ENCODE measurements around the gene NSMCE1.

NSMCE1 gene, protein sequence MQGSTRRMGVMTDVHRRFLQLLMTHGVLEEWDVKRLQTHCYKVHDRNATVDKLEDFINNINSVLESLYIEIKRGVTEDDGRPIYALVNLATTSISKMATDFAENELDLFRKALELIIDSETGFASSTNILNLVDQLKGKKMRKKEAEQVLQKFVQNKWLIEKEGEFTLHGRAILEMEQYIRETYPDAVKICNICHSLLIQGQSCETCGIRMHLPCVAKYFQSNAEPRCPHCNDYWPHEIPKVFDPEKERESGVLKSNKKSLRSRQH

DNA sequence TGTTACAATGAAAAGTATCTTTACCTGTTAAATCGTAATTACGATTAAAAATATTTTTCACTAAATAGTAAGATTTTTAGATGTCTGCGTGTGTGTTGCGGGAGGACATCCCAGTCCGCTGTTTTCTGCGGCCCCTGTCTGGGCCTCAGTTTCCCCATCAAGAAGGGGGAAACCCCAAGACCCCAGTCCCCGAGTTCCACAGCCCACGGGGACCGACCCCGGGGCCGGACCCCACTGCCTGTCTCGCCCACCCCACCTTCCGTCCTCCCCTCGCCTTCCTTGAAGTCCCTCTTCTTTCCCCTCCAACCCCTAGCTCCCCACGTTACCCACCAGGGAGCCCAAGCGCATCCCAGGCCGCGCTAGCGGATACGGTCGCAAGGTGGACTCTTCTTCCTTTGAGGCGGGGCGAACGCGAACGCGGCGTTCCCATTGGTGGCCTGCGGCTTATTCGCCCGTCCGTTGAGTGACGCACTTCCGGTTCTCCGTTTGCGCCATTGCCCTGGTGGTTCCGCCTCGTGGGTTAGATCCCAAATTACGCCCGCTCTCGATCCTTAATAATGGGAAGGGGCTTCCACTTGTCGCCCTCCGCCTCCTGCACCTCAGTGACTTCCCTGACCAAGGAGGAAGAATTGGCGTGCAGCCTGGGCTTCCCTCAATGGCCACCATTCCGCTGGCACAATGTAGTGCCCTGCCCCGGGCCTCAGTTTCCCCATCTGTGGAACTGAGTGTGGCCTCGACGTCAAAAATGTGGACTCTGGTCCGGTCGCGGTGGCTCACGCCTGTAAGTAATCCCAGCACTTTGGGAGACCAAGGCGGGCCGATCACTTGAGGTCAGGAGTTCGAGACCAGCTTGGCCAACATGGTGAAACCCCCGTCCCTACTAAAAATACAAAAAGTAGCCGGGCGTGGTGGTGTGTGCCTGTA is at the start of gene NSMCE1:
TSS of gene NSMCE1 (minus strand) at position 397 of the 924 bp plus-strand sequence. CDS start 11,202 bp downstream, outside the sequence.
- DNase-seq (ENCODE audit: low read depth in 2 of 2) = peak; percentile 91 to 94

DNA sequence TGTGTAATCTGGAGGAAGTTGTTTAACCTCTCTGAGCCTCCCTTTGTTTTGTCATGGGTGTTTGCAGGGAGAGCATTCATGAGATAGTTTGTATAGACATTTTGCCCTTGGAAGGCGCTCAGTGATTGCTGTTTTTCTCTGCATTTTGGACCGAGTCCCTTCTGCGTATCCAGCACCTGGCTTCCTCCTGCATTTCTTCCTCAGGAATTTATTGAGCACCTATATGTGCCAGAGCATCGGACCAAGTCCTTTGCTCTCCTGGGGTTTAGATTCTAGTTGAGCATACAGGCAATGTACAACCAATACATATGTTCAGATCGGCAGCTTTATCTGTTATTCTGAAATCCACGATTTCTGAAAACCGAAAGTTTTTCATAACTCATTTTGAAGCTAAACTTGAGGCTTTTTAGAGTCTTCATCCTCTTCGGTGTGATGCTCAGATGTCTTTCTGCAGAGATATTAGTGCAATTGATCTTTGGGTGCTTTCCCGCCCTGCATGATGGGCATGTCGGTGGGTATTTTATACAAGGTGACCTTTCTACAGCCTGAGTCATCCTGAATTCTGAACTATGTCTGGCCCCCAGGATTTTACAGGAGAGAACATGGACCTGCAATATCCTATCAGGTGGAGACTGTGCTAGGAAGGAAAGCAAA is 49.3 kb upstream of the NSMCE1 start:
- peak; percentile 24 to 38 for DNase-seq (ENCODE audit: low read depth in 2 of 2)

DNA sequence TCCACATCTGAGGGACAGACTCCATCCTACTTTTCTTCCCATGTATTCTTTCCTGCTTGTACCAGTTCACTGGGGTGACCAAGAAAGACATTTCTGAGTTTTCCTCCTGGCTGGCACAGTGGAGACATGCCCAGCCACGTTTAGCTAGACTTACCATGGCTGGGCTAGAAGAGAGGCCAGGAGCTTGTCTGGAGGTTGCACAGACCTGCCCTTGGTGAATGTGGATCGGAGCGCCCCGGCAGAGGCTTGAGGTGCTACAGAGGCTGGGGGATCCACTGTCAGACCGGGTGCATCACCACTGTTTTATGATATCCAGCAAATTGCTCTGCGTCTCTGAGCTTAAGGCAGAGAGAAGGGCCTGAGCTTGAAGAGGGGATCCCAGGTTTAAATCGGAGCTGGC is 48.7 kb upstream of the NSMCE1 start:
- DNase-seq (ENCODE audit: low read depth in 2 of 2) = no peak

DNA sequence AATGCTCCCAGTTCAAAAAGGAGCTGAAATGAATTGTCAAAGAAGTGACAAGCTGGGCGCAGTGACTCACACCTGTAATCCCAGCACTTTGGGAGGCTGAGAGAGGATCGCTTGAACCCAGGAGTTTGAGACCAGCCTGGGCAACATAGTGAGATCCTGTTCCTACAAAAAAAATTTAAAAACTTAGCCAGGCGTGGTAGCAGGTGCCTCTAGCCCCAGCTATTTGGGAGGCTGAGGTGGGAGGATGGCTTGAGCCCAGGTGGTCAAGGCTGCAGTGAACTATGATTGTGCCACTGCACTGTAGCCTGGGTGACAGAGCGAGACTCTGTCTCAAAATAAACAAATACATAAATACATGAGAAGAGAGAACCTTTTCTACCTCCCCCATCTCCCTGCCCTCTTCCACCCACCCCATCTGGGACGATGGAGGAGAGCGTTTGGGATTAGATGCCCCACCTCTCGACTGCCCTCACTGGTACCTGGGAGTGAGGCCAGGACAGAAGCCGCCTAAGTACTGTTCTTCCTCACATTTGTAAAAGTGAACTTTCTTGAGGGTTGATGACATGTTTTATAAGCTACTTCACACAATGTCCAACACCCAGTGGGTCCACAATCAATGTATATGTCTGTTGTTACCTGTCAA is 47.6 kb upstream of the NSMCE1 start:
- DNase-seq (ENCODE audit: low read depth in 2 of 2) = no peak

DNA sequence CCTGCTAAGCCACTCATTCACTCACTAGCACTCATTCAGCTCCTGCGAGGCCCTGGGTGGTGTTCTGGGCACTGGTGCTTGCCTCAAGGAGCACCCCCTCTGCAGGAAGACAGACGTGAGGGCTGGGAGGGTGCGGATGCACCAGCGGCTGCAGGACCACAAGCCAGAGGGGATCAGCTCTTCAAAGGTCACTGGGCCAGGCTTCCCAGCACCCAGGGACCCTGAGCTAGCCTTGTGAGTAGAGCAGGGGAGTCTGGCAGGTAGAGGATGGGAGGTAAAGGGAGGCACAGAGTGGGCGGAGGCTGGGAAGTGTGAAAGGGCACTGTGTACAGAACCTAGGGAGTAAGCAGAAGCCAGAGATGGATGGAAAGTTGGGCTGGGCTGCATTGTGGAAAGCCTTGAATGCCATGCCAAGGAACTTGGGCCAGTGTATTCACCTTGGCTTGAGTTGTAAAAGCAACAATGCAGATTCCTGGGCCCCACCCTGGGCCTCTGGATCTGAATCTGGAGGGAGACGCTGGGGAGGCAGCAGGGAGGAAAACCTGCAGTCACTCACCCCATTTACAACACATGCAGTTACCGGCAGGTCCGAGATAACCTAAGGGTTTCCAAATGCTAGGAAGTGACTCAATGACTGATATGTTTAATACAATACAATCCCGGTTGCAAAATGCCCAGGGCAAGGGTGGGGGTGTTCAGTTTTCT is 46.9 kb upstream of the NSMCE1 start:
- no peak for DNase-seq (ENCODE audit: low read depth in 2 of 2)

DNA sequence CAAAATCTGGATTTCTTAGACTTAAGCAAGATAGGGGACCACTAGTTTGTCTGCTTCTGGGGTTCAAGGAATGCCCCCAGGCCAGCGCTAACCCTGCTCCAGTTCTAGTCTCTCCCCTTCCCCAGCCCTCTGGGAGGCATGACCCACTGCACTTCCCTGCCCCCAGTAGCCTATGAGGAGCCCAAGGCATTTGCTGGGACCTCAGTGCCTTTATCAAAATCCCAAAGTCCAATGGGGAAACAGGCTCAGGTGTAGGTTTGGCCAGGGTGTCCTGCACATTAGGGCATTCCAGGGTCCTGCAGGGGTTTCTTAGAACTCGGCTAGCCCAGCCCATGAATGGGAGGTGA is 46.4 kb upstream of the NSMCE1 start:
- DNase-seq (ENCODE audit: low read depth in 2 of 2) = no peak

DNA sequence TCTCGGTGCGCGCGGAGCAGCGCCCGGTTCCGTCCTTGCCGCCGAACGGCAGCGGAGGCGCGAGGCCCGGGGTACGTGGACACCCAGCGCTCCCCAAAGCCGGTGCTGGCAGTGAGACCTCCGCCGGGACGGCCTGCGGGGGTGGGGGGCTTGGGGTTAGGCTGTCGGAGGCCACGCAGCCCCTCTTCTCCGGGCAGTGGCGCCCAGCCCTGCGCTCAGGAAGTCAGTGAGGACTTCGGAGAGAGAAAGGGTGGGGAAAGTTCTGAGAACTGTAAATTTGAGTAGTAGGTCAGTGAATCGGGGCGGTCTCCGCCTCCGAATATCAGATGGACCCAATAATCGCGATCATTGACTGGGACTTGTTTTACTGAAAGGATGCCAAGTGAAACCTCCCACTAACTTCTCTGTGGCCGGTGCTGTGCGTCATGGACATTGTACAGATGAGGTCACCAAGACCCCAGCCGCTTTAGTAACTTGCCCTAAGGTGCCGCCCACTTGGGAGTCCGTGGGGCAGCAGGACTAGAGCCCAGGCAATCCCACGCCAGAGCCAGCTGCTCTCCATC is 45.7 kb upstream of the NSMCE1 start:
- peak; percentile 29 to 46 for DNase-seq (ENCODE audit: low read depth in 2 of 2)

DNA sequence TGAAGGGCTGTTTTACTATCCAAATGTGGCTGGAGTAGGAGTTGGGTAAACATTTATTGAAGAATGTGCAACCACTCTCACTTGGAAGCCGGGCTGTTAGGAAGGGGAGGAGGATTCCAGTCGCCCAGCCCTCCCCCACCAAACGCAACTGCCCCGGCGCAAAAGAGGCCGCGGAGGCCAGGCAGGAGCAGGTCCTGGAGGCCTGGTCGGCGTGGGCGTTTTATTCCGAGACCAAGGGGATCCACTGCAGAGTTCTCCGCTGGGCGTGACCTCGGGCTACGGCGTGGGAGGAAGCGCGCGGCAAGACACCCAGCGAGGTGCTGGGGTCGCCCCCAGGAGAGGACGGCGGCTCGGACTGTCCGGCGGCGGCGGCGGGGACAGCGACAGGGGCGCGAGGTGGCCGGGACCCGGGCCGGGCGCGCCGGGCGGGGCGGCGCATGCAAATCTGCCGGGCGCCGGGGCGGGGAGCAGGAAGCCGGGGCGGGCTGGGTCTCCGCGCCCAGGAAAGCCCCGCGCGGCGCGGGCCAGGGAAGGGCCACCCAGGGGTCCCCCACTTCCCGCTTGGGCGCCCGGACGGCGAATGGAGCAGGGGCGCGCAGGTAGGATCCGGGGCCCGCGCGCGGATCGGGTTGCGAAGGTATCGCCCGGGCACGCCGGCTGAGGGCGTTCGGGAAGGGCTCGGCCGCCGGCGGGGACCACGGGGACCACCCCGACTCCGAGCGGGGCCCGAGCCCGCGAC is 45.0 kb upstream of the NSMCE1 start, which contains the start of gene IL4R:
TSS of gene IL4R (plus strand) at position 553 of the 739 bp plus-strand sequence. CDS start 26,230 bp downstream, outside the sequence.
- DNase-seq (ENCODE audit: low read depth in 2 of 2) = peak; percentile 36 to 63

DNA sequence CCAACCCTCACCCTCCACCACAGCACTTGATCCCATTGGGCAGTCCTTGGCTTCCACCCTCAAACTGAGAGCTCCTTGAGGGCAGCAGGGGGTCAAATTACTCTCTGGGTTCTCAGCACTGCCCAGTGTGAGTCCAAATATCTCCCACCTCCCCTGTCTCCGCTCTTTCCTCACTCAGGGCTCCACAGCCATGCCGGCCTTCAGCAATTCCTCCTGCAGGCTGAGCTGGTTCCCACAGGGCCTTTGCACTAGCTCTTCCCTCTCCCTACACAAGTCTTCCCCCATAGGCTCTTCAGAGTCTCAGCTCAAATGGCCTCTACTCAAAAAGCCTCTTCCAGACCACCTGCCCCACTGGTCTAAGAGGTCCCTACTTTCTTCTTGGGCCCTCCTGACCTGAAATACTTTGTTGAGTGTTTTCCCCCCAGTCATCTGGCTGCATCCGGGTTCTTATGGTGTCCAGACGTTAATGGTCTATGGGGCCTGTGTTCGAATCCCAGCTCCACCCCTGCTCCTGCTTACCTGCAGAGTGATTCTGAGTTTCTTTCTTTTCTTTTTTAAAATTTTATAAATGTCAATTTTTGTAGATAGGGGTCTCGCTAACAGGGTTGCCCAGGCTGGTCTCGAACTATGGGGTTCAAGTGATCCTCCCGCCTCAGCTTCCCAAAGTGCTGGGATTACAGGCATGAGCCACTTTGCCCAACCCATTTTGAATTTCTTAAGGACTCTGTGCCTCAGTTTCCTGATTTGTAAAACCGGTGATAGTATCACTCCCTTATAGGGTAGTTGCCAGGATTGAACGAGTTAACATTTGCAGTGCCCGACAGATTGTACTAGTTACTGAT is 44.2 kb upstream of the NSMCE1 start:
- no peak for DNase-seq (ENCODE audit: low read depth in 2 of 2)

DNA sequence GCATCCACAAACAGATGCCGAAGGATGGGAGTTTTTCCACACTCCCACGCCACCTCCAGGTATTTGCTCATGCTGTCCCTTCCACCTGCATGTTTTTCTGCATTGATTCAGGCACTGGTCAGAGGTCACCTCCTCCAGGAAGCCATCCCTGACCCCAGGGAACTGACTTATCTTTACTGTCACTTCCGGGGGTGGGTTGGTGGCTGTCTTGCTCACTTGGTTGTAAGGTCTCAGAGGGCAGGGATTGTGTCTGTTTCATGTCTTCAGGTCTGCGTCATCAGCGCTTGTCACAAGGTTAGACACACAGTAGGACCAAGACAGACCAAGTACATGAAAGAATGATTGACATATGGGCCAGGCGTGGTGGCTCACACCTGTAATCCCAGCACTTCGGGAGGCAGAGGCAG is 43.3 kb upstream of the NSMCE1 start:
- no peak for DNase-seq (ENCODE audit: low read depth in 2 of 2)

DNA sequence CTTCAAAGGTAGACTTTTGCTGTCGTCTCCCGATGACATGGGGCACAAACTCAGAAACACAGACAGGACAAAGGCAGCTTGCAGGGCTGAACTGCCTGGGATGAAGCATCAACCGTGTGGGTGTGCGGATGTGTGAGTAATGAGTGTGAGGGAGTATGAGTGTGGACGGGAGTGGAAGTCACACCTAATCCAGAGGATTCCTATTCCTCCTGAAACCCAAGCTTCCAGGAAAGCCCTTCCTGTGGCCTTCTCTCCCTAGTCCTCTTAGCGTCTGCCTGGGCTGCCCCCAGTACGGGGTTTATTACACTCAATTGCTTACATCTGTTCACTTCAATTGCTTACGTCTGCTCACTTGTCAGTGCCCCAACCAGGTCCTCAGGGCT is 42.9 kb upstream of the NSMCE1 start:
- no peak for DNase-seq (ENCODE audit: low read depth in 2 of 2)

DNA sequence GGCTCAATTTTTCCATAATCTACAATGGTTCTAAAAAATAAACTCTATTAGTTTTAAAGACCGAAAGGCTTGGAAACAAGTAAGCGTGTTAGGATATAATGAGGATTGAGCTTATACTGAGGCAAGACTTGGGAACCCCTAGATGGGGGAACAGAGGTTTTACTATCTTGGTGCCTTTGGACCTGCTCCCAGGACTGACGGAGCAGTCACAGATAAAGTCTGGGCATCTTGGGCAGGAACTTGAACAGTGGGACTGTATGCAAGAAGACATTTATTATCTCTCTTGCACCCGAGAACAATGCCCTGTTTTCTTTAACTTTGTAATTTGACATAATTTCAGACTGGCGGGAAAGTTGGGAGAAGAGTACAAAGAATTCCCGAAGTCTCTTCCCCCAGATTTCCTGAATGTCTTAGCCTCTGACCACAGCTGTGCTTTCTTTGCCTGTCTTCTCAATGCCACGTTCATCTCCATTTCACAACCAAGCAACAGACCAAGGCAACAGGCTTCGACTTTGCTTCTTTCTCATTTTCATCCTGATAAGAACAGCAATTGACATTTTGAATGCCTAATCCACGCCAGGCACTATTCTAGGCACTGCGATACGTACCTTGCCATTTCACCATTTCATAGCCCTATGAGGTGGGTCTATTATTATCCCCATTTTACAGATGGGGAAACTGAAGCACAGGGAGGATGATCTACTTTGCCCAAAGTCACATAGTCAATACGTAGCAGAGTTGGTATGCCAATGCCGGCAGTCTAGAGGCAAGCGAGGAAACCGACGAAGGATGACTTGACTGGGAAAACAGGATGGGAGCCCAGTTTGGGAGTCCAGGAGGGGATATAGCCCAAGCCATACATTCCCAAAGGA is 42.2 kb upstream of the NSMCE1 start:
- DNase-seq (ENCODE audit: low read depth in 2 of 2) = no peak

DNA sequence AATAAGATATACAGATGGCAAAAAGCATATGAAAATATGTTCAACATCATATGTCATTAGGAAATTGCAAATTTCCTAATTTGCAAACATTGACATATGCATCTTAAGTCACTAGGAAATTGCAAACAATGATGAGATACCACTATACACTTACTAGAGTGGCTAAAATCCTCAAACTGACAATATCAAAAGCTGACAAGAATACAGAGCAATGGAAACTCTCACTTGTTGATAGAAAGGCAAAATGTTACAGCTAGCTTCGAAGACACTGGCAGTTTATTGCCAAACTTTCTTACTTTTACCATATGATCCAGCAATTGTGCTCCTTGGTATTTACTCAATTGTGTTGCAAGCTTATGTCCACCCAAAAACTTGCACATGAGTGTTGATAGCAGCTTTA is 40.2 kb upstream of the NSMCE1 start:
- DNase-seq (ENCODE audit: low read depth in 2 of 2) = no peak

DNA sequence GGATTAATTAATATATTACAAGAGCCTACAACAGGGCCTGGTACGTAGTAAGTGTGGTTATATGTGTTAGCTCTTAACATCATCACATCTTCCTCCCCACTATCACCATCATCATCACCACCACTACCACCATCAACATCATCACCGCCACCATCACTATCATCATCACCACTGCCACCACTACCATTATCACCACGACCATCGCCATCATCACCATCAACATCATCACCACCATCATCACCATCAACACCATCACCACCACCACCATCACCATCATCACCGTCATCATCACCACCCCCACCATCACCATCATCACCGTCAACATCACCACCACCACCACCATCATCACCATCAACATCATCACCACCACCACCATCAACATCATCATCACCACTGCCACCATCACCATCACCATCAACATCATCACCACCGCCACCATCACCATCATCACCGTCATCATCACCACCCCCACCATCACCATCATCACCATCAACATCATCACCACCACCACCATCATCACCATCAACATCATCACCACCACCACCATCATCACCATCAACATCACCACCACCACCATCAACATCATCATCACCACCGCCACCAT is 37.4 kb upstream of the NSMCE1 start:
- DNase-seq (ENCODE audit: low read depth in 2 of 2) = no peak

DNA sequence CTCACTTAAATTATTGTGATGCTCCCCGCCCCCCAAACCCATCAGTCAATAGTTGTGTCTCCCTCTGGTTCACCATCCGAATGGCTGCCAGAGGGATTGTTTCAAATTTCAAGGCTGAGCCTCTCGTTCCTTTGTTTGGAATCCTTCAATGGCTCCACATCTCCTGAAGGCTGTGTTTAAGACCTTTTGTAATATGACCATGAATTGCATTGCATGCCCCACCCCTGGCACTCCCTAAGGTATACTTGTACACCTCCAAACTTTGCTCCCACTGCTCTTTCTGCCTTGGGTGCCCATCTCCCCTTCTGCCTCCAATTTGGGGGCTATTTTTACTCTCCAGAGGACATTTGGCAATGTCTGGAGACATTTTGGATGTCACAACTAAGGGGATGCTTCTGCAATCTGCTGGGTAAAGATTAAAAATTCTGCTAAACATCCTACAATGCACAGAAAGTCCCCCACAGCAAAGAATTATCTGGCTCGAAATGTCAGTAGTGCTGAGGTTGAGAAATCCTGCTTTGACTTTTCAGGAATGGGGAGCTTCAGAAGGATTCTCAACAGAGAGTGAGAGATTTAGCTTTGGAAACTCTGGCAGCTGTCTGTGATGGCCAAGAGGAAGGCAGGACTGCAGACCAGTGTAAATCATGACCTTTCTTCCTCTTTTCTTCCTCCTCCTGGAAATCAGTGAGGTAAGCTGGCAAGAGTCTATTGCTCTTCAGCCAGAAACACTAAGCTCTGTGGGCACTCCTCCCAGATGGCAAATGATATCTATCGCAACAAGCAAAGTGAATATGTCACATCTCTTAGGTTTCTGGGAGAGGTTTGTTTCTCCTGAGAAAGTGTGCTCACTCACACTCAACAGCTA is 36.5 kb upstream of the NSMCE1 start:
- DNase-seq (ENCODE audit: low read depth in 2 of 2) = no peak

DNA sequence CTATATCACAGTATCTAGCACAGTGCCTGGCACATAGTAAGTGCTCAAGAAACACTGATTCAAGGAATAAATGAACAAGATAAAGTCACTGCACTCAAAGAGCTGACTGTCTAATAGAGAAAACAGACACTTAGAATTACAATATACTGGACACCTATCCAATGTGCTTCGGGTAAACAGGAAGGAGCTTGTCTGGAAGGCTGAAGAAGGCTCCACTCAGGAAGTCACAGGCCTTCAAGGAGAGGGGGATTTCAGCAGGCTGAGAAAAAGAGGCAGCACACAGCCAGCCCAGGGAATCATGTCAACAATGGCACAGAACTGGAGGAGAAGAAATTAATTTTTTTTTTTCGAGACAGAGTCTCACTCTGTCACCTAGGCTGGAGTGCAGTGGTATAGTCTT is 35.5 kb upstream of the NSMCE1 start:
- no peak for DNase-seq (ENCODE audit: low read depth in 2 of 2)

Data from stimulated activated CD8-positive, alpha-beta memory T cell treated with anti-CD3 and anti-CD28 coated beads, Interleukin-7, amount 100 ng/mL, for 4 hours (primary cell).